GM10248 (cell line): Measurements from ENCODE around the gene KCNS1.

Source experiments
- CTCF ChIA-PET: fragments of 300-600 bp; sonication (Branson Sonifier 250); formaldehyde crosslinking; extraction: SDS; loops from one replicate; lab custom pipeline; 2021; ENCODE audit warnings: antibody characterized with exemption; lab: Yijun Ruan, JAX
- POLR2A ChIA-PET: fragments of 350-650 bp; sonication (Branson Sonifier 250); formaldehyde crosslinking; extraction: SDS; loops from one replicate; lab custom pipeline; 2020; ENCODE audit warnings: antibody characterized with exemption; lab: Yijun Ruan, JAX
- DNase-seq: peaks from one replicate; pipeline ENCODE4 v3.0.0; 2012; ENCODE audit errors: extremely low spot score
- TF ChIP-seq, protein P1 (sequence below): IDR thresholded peaks from 2 replicates; pipeline ENCODE4 v1.5.1; 2012; ENCODE audit warnings: mild to moderate bottlenecking, low read depth; ENCODE audit errors: extremely low read depth, missing control alignments, control extremely low read depth

KCNS1 gene

DNA sequence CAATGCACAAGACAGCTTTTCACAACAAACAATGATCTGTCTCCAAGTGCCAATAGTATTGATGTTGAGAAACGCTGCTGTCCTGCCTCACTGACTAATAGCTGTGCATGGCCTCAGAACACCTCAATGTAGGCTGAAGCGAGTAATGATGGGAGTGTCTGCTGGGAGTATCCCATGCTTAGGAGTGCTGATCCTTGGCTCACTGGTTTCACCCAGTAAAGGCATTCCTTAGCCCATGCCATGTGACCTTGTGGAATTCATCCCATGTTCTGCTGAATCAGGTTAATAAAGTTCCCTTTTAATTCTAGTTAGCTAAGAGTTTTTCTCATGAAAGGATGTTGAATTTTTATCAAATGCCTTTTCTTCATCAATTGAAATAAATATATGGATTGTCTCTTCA is 27.2 kb upstream of the KCNS1 start:
- CTCF ChIA-PET: interaction anchor here (1.1 to 1.7 kb wide), 3 partner anchors 8 to 18 kb away, joined by 3 to 4 read pairs (median 3); no protein-coding TSS in a partner anchor
- TF ChIP-seq, protein P1, sequence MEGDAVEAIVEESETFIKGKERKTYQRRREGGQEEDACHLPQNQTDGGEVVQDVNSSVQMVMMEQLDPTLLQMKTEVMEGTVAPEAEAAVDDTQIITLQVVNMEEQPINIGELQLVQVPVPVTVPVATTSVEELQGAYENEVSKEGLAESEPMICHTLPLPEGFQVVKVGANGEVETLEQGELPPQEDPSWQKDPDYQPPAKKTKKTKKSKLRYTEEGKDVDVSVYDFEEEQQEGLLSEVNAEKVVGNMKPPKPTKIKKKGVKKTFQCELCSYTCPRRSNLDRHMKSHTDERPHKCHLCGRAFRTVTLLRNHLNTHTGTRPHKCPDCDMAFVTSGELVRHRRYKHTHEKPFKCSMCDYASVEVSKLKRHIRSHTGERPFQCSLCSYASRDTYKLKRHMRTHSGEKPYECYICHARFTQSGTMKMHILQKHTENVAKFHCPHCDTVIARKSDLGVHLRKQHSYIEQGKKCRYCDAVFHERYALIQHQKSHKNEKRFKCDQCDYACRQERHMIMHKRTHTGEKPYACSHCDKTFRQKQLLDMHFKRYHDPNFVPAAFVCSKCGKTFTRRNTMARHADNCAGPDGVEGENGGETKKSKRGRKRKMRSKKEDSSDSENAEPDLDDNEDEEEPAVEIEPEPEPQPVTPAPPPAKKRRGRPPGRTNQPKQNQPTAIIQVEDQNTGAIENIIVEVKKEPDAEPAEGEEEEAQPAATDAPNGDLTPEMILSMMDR: no peak
- POLR2A ChIA-PET: no interaction called here
- no peak for DNase-seq

- DNase-seq: no peak
- POLR2A ChIA-PET: no interaction called here
- TF ChIP-seq, protein P1: no peak
- CTCF ChIA-PET: interaction anchor here (0.9 to 3.1 kb wide), 2 partner anchors 12 to 28 kb away, joined by 4 to 15 read pairs; no protein-coding TSS in a partner anchor
These were observed 23.4 kb upstream of the KCNS1 start, which contains the start of gene WFDC12 for GRCh38 chr20:45124365-45124764. Gene WFDC12, minus strand, starts transcription at chr20:45124465. Its CDS starts 18 bp downstream, at chr20:45124447.

DNA sequence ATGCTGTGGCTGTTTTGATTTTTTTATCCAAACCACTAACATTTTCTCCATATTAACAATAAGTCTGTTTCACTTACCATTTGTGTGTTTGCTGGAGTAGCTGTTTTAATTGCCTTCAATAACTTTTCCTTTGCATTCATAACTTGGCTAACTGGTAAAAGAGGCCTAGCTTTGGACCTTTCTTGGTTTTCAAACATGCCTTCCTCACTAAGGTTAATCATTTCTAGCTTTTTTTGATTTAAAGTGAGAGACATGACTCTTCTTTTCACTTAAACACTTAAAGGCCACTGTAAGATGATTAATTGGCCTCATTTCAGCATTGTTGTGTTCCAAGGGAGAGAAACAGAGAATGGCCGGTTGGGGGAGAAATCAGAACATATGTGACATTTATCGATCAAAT is 20.5 kb upstream of the KCNS1 start:
- CTCF ChIA-PET: interaction anchor here (1.2 to 2.2 kb wide), 4 partner anchors 11 to 25 kb away, joined by 3 to 14 read pairs (median 4); no protein-coding TSS in a partner anchor
- TF ChIP-seq, protein P1: no peak
- no peak for DNase-seq
- POLR2A ChIA-PET: no interaction called here

DNA sequence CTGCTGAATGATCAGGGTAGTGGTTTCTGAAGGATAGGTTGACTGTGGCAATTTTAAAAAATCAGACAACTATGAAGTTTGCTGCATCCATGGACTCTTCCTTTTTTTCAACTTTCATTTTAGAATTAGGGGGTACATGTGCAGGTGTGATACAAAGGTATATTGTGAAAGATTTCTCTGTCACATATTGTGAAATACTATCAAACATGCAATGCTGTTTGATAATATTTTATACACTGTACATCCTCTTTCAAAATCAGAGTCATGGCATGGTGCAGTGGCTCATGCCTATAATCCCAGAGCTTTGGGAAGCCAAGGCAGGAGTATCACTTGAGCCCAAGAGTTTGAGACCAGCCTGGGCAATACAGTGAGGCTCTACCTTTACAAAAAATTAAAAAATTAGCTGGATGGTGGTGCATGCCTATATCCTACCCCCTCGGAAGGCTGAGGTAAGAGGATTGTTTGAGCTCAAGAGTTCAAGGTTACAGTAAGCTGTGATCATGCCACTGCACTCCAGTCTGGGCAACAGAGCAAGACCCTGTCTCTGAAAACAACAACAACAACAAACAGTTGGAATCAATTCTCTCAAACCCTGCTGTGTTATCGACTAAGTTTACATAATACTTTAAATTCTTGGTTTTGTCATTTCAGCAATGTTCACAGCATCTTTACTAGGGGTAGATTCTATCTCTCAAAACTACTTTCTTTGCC is 18.8 kb upstream of the KCNS1 start:
- ChIA-PET POLR2A (no interaction called here), CTCF (interaction anchor here (0.8 to 2.2 kb wide), 4 partner anchors 9 to 26 kb away, joined by 3 to 14 read pairs (median 4); no protein-coding TSS in a partner anchor)
- DNase-seq: no peak
- TF ChIP-seq, protein P1: no peak

- ChIA-PET POLR2A (no interaction called here), CTCF (interaction anchor here (0.9 kb wide), 1 partner anchor 23 kb away, joined by 3 read pairs; no protein-coding TSS in a partner anchor)
- no peak for DNase-seq
- TF ChIP-seq, protein P1: no peak
These were observed 17.1 kb upstream of the KCNS1 start for GRCh38 chr20:45118028-45118427.

GRCh38 chr20:45117581-45117980 is 16.7 kb upstream of the KCNS1 start:
- POLR2A ChIA-PET: no interaction called here
- CTCF ChIA-PET: interaction anchor here (0.9 kb wide), 1 partner anchor 22 kb away, joined by 3 read pairs; no protein-coding TSS in a partner anchor
- TF ChIP-seq, protein P1: no peak
- DNase-seq: no peak
